NCI-H748 (cell line): ENCODE data around the gene BNIP2.
"Not testable (repeated sequence)": the region's sequence is repeated elsewhere in the genome, so short reads cannot be mapped to it uniquely, and the experiment has no call there.

Experiments
- DNase-seq: peaks from one replicate; lab custom pipeline; 2025; ENCODE audit not compliant: unreplicated experiment; lab: John Stamatoyannopoulos, UW

Gene BNIP2

GRCh38 chr15:59689626-59690236 is 611 bp upstream of the BNIP2 start:
- peak; percentile 85 for DNase-seq

GRCh38 chr15:59688423-59688781 is 718 bp downstream of the BNIP2 start:
- DNase-seq: peak; percentile 49

- DNase-seq: no peak
These were observed 1.3 kb downstream of the BNIP2 start for GRCh38 chr15:59687836-59688235.

- no peak for DNase-seq
These were observed 2.7 kb downstream of the BNIP2 start for GRCh38 chr15:59686389-59686788.

- no peak for DNase-seq
These were observed 3.3 kb downstream of the BNIP2 start for GRCh38 chr15:59685737-59686297.

- DNase-seq: no peak
These were observed 8.2 kb downstream of the BNIP2 start for GRCh38 chr15:59680870-59681269.

- DNase-seq: no peak
These were observed 8.8 kb downstream of the BNIP2 start for GRCh38 chr15:59680346-59680745.

GRCh38 chr15:59678620-59679019 is 10.5 kb downstream of the BNIP2 start:
- DNase-seq: no peak

GRCh38 chr15:59678172-59678571 is 10.9 kb downstream of the BNIP2 start:
- DNase-seq: no peak

GRCh38 chr15:59676565-59676964 is 12.6 kb downstream of the BNIP2 start:
- no peak for DNase-seq

GRCh38 chr15:59674361-59674877 is 14.7 kb downstream of the BNIP2 start:
- no peak for DNase-seq

GRCh38 chr15:59668556-59668955 is 20.6 kb downstream of the BNIP2 start:
- no peak for DNase-seq

- no peak for DNase-seq
These were observed 26.9 kb downstream of the BNIP2 start for GRCh38 chr15:59662260-59662659.

GRCh38 chr15:59659366-59659765 is 29.8 kb downstream of the BNIP2 start:
- no peak for DNase-seq

GRCh38 chr15:59657635-59658125 is 31.4 kb downstream of the BNIP2 start:
- no peak for DNase-seq

GRCh38 chr15:59656897-59657634 is 32.1 kb downstream of the BNIP2 start, which contains the start of gene GTF2A2:
Gene GTF2A2, minus strand, starts transcription at chr15:59657515. Its CDS starts 5,238 bp downstream, at chr15:59652277.
- DNase-seq: peak; percentile 92

- DNase-seq: no peak
These were observed 35.1 kb downstream of the BNIP2 start for GRCh38 chr15:59654046-59654445.

GRCh38 chr15:59649603-59650002 is 39.5 kb downstream of the BNIP2 start:
- DNase-seq: no peak

GRCh38 chr15:59647085-59647484 is 42.0 kb downstream of the BNIP2 start:
- no peak for DNase-seq

- no peak for DNase-seq
These were observed 42.8 kb downstream of the BNIP2 start for GRCh38 chr15:59646277-59646676.

GRCh38 chr15:59645812-59646211 is 43.3 kb downstream of the BNIP2 start:
- not testable (repeated sequence) for DNase-seq

GRCh38 chr15:59644756-59645155 is 44.4 kb downstream of the BNIP2 start:
- no peak for DNase-seq
